Nephron (organoid): ENCODE data around the gene ZBTB20.

Experiments used
- H3K27ac Mint-ChIP-seq, 3 experiments: 2 replicates each; pipeline ENCODE4 v1.8.0; 2020; ENCODE audit warnings: mixed read lengths in 3 of 3, mild to moderate bottlenecking in 2 of 3, moderate library complexity in 1 of 3
- H3K27me3 Mint-ChIP-seq: 2 replicates; pipeline ENCODE4 v1.8.0; 2021; ENCODE audit warnings: low read depth, mild to moderate bottlenecking, moderate library complexity, mixed read lengths
- H3K36me3 Mint-ChIP-seq: 2 replicates; pipeline ENCODE4 v1.8.0; 2020; ENCODE audit warnings: low read depth, mixed read lengths
- H3K4me1 Mint-ChIP-seq: 2 replicates; pipeline ENCODE4 v1.8.0; 2020; ENCODE audit warnings: mixed read lengths
- H3K4me3 Mint-ChIP-seq, 3 experiments: 2 replicates each; pipeline ENCODE4 v1.8.0; 2020; ENCODE audit warnings: mild to moderate bottlenecking in 3 of 3, mixed read lengths in 3 of 3, moderate library complexity in 2 of 3
- H3K9me3 Mint-ChIP-seq: 2 replicates; pipeline ENCODE4 v1.8.0; 2020; ENCODE audit warnings: mixed read lengths
- TF ChIP-seq, protein P1 (sequence below), 3 experiments: fragments of 200-600 bp; sonication (generic); IDR thresholded peaks; one replicate each; pipeline ENCODE4 v1.5.0; 2021; ENCODE audit warnings: antibody characterized with exemption in 3 of 3; ENCODE audit not compliant: unreplicated experiment in 3 of 3

ZBTB20 gene

GRCh38 chr3:114569186-114569585, 577.9 kb downstream of the ZBTB20 start:
- TF ChIP-seq, protein P1, sequence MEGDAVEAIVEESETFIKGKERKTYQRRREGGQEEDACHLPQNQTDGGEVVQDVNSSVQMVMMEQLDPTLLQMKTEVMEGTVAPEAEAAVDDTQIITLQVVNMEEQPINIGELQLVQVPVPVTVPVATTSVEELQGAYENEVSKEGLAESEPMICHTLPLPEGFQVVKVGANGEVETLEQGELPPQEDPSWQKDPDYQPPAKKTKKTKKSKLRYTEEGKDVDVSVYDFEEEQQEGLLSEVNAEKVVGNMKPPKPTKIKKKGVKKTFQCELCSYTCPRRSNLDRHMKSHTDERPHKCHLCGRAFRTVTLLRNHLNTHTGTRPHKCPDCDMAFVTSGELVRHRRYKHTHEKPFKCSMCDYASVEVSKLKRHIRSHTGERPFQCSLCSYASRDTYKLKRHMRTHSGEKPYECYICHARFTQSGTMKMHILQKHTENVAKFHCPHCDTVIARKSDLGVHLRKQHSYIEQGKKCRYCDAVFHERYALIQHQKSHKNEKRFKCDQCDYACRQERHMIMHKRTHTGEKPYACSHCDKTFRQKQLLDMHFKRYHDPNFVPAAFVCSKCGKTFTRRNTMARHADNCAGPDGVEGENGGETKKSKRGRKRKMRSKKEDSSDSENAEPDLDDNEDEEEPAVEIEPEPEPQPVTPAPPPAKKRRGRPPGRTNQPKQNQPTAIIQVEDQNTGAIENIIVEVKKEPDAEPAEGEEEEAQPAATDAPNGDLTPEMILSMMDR (IDR thresholded peaks at IDR 0.05; ENCODE audit: unreplicated experiment in 3 of 3): no peak
- peaks cover 7% of the 10 kb centered on the region for H3K36me3 Mint-ChIP-seq
- H3K4me1 Mint-ChIP-seq: no peaks in the 10 kb centered on the region
- no peaks in the 10 kb centered on the region for H3K27me3 Mint-ChIP-seq
- H3K27ac Mint-ChIP-seq: no peak overlapping the region
- H3K9me3 Mint-ChIP-seq: no peaks in the 10 kb centered on the region
- no peak overlapping the region for H3K4me3 Mint-ChIP-seq

GRCh38 chr3:114567771-114568170, 579.3 kb downstream of the ZBTB20 start:
- peaks cover 11% of the 10 kb centered on the region for H3K36me3 Mint-ChIP-seq

GRCh38 chr3:114566767-114567166, 580.3 kb downstream of the ZBTB20 start:
- Mint-ChIP-seq H3K4me1 (no peaks in the 10 kb centered on the region), H3K9me3 (peaks cover 5% of the 10 kb centered on the region), H3K36me3 (peaks cover 15% of the 10 kb centered on the region), H3K27me3 (no peaks in the 10 kb centered on the region), H3K27ac (no peak overlapping the region), H3K4me3 (no peak overlapping the region)
- TF ChIP-seq, protein P1 (IDR thresholded peaks at IDR 0.05; ENCODE audit: unreplicated experiment in 3 of 3): no peak

More at GRCh38 chr3:114567771-114568170, 579.3 kb downstream of the ZBTB20 start:
- no peaks in the 10 kb centered on the region for H3K27me3 Mint-ChIP-seq
- H3K4me3 Mint-ChIP-seq: no peak overlapping the region
- TF ChIP-seq, protein P1 (IDR thresholded peaks at IDR 0.05; ENCODE audit: unreplicated experiment in 3 of 3): no peak
- H3K9me3 Mint-ChIP-seq: no peaks in the 10 kb centered on the region
- no peaks in the 10 kb centered on the region for H3K4me1 Mint-ChIP-seq
- no peak overlapping the region for H3K27ac Mint-ChIP-seq

DNA sequence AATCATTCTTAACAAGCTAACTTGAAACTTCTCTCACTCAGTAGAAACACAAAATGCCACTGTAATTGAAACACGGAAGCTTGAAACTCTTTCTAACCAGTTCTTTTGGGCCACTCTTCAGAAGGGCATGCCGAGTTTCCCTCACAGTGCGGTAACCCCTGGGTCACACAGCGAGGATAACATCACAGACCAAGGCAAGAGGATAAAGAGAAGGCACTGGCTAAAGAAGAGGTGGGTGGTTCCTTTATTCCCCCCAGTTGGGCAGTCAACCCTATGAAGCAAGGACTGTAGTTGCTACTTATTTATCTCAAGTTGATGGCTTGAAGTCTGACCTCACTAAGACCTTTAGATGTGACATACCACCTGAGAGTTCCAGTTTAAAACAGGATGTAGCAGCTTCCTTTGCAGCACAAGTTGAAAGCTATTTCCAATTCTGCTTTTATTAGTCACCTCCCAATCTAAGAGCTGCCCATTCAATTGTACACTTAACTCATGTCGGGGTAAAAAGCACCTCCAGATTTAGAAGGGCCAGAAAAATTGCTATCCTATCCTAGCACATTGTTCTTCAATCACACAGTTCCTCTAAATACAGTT, 580.8 kb downstream of the ZBTB20 start:
- TF ChIP-seq, protein P1 (IDR thresholded peaks at IDR 0.05; ENCODE audit: unreplicated experiment in 3 of 3): no peak
- no peaks in the 10 kb centered on the region for H3K27me3 Mint-ChIP-seq
- H3K27ac Mint-ChIP-seq: no peak overlapping the region
- H3K9me3 Mint-ChIP-seq: peaks cover 5% of the 10 kb centered on the region
- H3K4me1 Mint-ChIP-seq: no peaks in the 10 kb centered on the region
- peaks cover 15% of the 10 kb centered on the region for H3K36me3 Mint-ChIP-seq
- no peak overlapping the region for H3K4me3 Mint-ChIP-seq

DNA sequence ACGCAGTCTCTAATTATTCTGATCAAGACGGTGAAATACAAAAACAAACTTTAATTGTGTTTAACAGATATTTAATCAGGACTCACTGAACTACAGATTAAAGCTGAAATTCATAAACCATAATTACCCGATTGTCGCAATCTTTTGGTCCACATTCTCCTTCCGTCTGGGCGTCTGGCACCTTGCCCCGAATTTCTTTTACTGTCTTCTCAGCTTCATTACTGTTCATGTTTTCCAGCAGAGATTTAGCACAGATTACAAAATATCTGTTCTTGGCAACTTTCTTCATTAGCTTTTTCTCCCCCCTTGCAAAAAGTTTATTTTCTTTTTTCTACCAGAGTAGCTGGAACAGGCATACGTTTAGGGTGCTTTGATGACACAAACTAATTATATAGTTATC, 581.9 kb downstream of the ZBTB20 start:
- TF ChIP-seq, protein P1 (IDR thresholded peaks at IDR 0.05; ENCODE audit: unreplicated experiment in 3 of 3): no peak
- Mint-ChIP-seq H3K36me3 (peaks cover 15% of the 10 kb centered on the region), H3K9me3 (peaks cover 5% of the 10 kb centered on the region), H3K4me1 (no peaks in the 10 kb centered on the region), H3K4me3 (no peak overlapping the region), H3K27me3 (no peaks in the 10 kb centered on the region), H3K27ac (no peak overlapping the region)

DNA sequence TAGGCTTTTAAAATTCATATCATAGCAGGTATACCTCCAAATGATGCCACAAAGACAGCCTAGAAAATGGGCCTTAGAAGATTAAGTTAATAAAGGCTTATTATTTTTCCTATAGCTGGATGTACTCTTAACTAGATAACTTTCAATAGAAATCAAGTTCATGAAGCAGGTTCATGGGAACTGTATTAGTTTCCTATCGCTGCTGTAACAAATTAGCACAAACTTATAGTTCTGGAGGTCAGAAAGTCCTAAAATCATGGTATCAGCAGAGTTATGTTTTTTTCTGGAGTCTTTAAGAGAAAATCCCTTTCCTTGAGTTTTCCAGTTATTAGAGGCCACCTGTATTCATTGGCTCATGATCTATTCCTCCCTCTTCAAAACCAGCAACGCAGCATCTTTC, 583.4 kb downstream of the ZBTB20 start:
- Mint-ChIP-seq H3K27ac (no peak overlapping the region), H3K9me3 (peaks cover 5% of the 10 kb centered on the region), H3K36me3 (peaks cover 15% of the 10 kb centered on the region), H3K4me1 (no peaks in the 10 kb centered on the region), H3K27me3 (no peaks in the 10 kb centered on the region), H3K4me3 (no peak overlapping the region)
- TF ChIP-seq, protein P1 (IDR thresholded peaks at IDR 0.05; ENCODE audit: unreplicated experiment in 3 of 3): no peak
